ENCODE measurements around the gene NQO2.

- no peak for TF ChIP-seq EZH2 (IDR thresholded peaks at IDR 0.05; ENCODE audit: low read length, missing control alignments)
- no peak for TF ChIP-seq CTCF (conservative IDR thresholded peaks at IDR 0.05 in 1 of 2, IDR thresholded peaks at IDR 0.05 in 1 of 2; ENCODE audit: low read depth in 1 of 2, low read length in 2 of 2)
Observed at GRCh38 chr6:2989332-2990247, 10.1 kb upstream of the NQO2 start.

Measured in fibroblast of lung (primary cell).